HG02852 (cell line): ENCODE results near the gene RPS10.
"Not testable (repeated sequence)": the region's sequence is repeated elsewhere in the genome, so short reads cannot be mapped to it uniquely, and the experiment has no call there.

Experiments used
- ATAC-seq: cut with Tn5 transposase; IDR thresholded peaks from one replicate; pipeline ENCODE4 v1.9.1; 2021; ENCODE audit warnings: mild to moderate bottlenecking, moderate library complexity; ENCODE audit not compliant: unreplicated experiment

RPS10 gene

GRCh38 chr6:34451192-34451591, 25.3 kb upstream of the RPS10 start:
- ATAC-seq = no peak

- no peak for ATAC-seq
These were observed 22.0 kb upstream of the RPS10 start for GRCh38 chr6:34447910-34448309.

GRCh38 chr6:34447386-34447785, 21.5 kb upstream of the RPS10 start:
- no peak for ATAC-seq

- no peak for ATAC-seq
These were observed 19.5 kb upstream of the RPS10 start for GRCh38 chr6:34445313-34445860.

- no peak for ATAC-seq
These were observed 15.7 kb upstream of the RPS10 start for GRCh38 chr6:34441526-34441925.

- no peak for ATAC-seq
These were observed 13.6 kb upstream of the RPS10 start for GRCh38 chr6:34439442-34439841.

GRCh38 chr6:34438705-34439104, 12.8 kb upstream of the RPS10 start:
- no peak for ATAC-seq

GRCh38 chr6:34437644-34437970, 11.7 kb upstream of the RPS10 start:
- no peak for ATAC-seq

GRCh38 chr6:34436803-34437643, 11.2 kb upstream of the RPS10 start:
- no peak for ATAC-seq

GRCh38 chr6:34435916-34436315, 10.0 kb upstream of the RPS10 start:
- no peak for ATAC-seq

GRCh38 chr6:34425132-34425497, 754 bp downstream of the RPS10 start:
- no peak for ATAC-seq

GRCh38 chr6:34424200-34425131, 1.4 kb downstream of the RPS10 start:
- ATAC-seq = no peak

GRCh38 chr6:34423254-34423653, 2.6 kb downstream of the RPS10 start:
- ATAC-seq = no peak

GRCh38 chr6:34418367-34418766, 7.5 kb downstream of the RPS10 start:
- ATAC-seq = no peak

- no peak for ATAC-seq
These were observed 8.9 kb downstream of the RPS10 start for GRCh38 chr6:34416877-34417371.

GRCh38 chr6:34414999-34415858, 10.6 kb downstream of the RPS10 start:
- ATAC-seq = no peak

GRCh38 chr6:34412643-34413214, 13.1 kb downstream of the RPS10 start:
- ATAC-seq = no peak

GRCh38 chr6:34412016-34412415, 13.9 kb downstream of the RPS10 start:
- no peak for ATAC-seq

- ATAC-seq = not testable (repeated sequence)
These were observed 18.0 kb downstream of the RPS10 start for GRCh38 chr6:34407915-34408314.

- ATAC-seq = no peak
These were observed 29.4 kb downstream of the RPS10 start for GRCh38 chr6:34396518-34396917.
